ACC112 (cell line): ENCODE measurements around the gene LRRTM3.

Experiments
- H2AFZ ChIP-seq: fragments of 200-600 bp; sonication (generic); one replicate; pipeline ENCODE4 v1.6.0; 2017; ENCODE audit warnings: antibody characterized with exemption, low read length; ENCODE audit not compliant: unreplicated experiment
- H3K27ac ChIP-seq: fragments of 200-600 bp; sonication (generic); 2 replicates; pipeline ENCODE4 v1.5.1; 2014; ENCODE audit warnings: low read depth, mild to moderate bottlenecking, antibody characterized with exemption, low read length, moderate library complexity
- H3K27me3 ChIP-seq: fragments of 200-600 bp; sonication (generic); 2 replicates; pipeline ENCODE4 v1.6.1; 2014; ENCODE audit warnings: mild to moderate bottlenecking, antibody characterized with exemption, low read length, moderate library complexity, mixed read lengths; ENCODE audit not compliant: insufficient read depth
- H3K36me3 ChIP-seq: fragments of 200-600 bp; sonication (generic); 2 replicates; pipeline ENCODE4 v1.6.1; 2016; ENCODE audit warnings: mild to moderate bottlenecking, antibody characterized with exemption, low read length, moderate library complexity, mixed read lengths; ENCODE audit not compliant: insufficient read depth
- H3K4me1 ChIP-seq: fragments of 200-600 bp; sonication (generic); one replicate; pipeline ENCODE4 v1.6.1; 2016; ENCODE audit warnings: low read length, mixed read lengths; ENCODE audit not compliant: insufficient read depth, unreplicated experiment, control insufficient read depth
- H3K4me3 ChIP-seq: fragments of 200-600 bp; sonication (generic); 2 replicates; pipeline ENCODE4 v1.5.1; 2014; ENCODE audit warnings: mild to moderate bottlenecking, low read depth, low read length
- H3K79me2 ChIP-seq: fragments of 200-600 bp; sonication (generic); one replicate; pipeline ENCODE4 v1.6.0; 2016; ENCODE audit warnings: low read length; ENCODE audit not compliant: control insufficient read depth, unreplicated experiment, insufficient read depth

LRRTM3 gene

DNA sequence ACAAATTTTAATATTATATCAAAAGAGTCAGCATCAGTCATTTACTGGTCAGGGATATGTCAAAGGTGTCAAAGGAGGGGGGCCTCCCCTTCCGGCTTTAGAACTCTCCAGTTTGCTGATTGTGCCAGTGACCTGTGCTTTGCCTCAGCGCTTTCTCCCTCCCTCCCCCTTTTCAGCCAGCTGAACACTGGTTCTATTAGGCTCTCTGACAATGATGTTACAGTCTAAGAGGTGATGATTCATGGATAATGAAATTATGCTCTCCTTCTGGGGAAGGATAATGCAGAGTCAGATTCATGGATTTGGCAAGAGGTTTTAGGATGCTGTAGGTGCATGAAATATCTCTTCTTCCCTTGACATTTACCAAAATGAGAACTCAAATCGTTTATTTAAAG lies 6.1 kb downstream of the LRRTM3 start:
- Histone ChIP-seq H3K27ac (no peak overlapping the region), H2AFZ (no peak overlapping the region), H3K79me2 (no peaks in the 10 kb centered on the region), H3K36me3 (no peaks in the 10 kb centered on the region), H3K27me3 (peaks cover 35% of the 10 kb centered on the region), H3K4me1 (no peaks in the 10 kb centered on the region), H3K4me3 (no peak overlapping the region)

- no peak overlapping the region for H3K27ac ChIP-seq
- peaks cover 8% of the 10 kb centered on the region; the same call in 1 of the 2 replicates for H3K27me3 ChIP-seq
- H3K79me2 ChIP-seq: no peaks in the 10 kb centered on the region
- H3K4me3 ChIP-seq: no peak overlapping the region
- no peaks in the 10 kb centered on the region for H3K4me1 ChIP-seq
- H3K36me3 ChIP-seq: no peaks in the 10 kb centered on the region
- no peak overlapping the region for H2AFZ ChIP-seq
Measured at GRCh38 chr10:66934711-66935110, 8.9 kb downstream of the LRRTM3 start.

- H3K4me1 ChIP-seq: no peaks in the 10 kb centered on the region
- H2AFZ ChIP-seq: no peak overlapping the region
- no peaks in the 10 kb centered on the region for H3K79me2 ChIP-seq
- no peak overlapping the region for H3K4me3 ChIP-seq
- no peaks in the 10 kb centered on the region for H3K27me3 ChIP-seq
- H3K27ac ChIP-seq: no peak overlapping the region
- H3K36me3 ChIP-seq: no peaks in the 10 kb centered on the region
Measured at GRCh38 chr10:66940965-66941364, 15.1 kb downstream of the LRRTM3 start.

GRCh38 chr10:66941491-66941890 lies 15.7 kb downstream of the LRRTM3 start:
- Histone ChIP-seq H3K4me1 (no peaks in the 10 kb centered on the region), H3K27ac (no peak overlapping the region), H3K4me3 (no peak overlapping the region), H3K79me2 (no peaks in the 10 kb centered on the region), H3K36me3 (no peaks in the 10 kb centered on the region), H2AFZ (no peak overlapping the region), H3K27me3 (no peaks in the 10 kb centered on the region)

DNA sequence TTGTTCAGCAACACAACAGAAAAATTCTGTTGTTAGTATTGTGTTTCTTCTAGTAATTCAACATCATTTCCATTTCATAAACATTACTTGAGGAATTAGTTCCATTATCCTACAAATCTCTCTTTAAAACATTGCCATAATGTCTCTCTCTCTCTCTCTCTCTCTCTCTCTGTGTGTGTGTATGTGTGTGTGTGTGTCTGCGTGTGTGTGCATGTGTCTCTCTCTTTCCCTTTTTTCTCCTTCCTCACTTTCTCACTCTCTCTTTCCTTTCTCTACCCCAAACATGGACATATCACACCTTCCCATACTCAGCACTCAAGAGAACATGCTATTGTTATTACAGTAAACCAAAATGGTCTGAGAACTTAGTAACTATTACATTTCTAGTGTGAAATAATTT lies 16.6 kb downstream of the LRRTM3 start:
- Histone ChIP-seq H2AFZ (no peak overlapping the region), H3K36me3 (no peaks in the 10 kb centered on the region), H3K79me2 (no peaks in the 10 kb centered on the region), H3K4me3 (no peak overlapping the region), H3K27me3 (no peaks in the 10 kb centered on the region), H3K4me1 (no peaks in the 10 kb centered on the region), H3K27ac (no peak overlapping the region)

DNA sequence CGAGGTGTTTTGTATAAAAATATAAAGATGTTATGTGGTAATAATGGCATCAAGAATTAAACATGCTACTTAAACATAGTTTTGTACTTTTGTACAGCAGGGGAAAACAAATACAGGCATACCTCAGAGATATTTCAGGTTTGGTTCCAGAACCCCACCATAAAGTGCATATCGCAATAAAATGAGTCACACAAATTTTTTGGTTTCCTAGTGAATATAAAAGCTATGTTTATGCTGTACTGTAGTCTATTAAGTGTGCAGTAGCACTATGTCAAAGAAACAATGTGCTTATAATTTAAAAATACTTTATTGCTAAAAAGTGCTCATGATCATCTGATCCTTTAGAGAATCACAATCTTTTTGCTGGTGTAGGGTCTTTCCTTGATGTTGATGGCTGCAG lies 17.8 kb downstream of the LRRTM3 start:
- H3K4me3 ChIP-seq: no peak overlapping the region
- no peaks in the 10 kb centered on the region for H3K36me3 ChIP-seq
- no peaks in the 10 kb centered on the region for H3K27me3 ChIP-seq
- H3K4me1 ChIP-seq: no peaks in the 10 kb centered on the region
- no peak overlapping the region for H3K27ac ChIP-seq
- H2AFZ ChIP-seq: no peak overlapping the region
- H3K79me2 ChIP-seq: no peaks in the 10 kb centered on the region

DNA sequence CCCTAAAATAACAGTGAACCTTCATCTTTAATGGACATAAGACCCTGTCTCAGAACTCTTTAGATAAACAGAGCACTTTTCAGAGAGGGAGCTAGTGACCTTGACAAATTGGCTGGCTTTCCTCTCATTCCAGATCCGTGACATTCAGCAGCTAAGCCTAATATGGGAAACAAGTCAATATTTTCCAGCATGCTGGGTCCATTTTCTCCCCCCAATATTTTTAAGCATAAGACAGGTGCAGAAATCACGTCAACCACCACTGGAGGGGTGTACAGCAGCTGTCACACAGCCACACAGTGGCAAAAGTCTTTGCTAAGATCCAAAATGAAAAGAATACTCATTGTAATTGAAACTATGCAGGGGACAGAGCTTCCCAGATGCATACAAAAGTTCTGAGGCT lies 26.1 kb downstream of the LRRTM3 start:
- H2AFZ ChIP-seq: no peak overlapping the region
- H3K27ac ChIP-seq: no peak overlapping the region
- H3K27me3 ChIP-seq: no peaks in the 10 kb centered on the region
- no peak overlapping the region for H3K4me3 ChIP-seq
- H3K36me3 ChIP-seq: no peaks in the 10 kb centered on the region
- H3K4me1 ChIP-seq: no peaks in the 10 kb centered on the region
- no peaks in the 10 kb centered on the region for H3K79me2 ChIP-seq

DNA sequence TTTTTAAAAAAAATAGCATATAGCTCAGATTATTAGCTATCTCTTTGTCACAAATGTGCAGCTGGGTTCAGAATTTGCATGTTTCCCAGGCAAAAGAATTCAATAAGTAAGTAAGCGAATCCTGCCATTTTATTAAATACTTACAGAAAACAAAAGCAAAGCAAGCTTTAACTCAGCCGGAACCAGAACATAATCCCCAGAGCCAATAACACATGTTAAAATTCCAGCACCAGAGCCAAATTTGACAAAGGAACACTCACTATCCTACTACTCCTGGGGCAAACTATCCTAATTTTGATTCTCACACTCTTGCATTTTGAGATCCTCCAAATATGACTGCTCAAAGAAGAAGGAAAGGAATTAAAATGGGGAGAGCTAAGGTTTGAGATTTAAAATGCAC lies 32.6 kb downstream of the LRRTM3 start:
- H3K79me2 ChIP-seq: no peaks in the 10 kb centered on the region
- no peaks in the 10 kb centered on the region for H3K4me1 ChIP-seq
- no peak overlapping the region for H3K4me3 ChIP-seq
- no peaks in the 10 kb centered on the region for H3K36me3 ChIP-seq
- no peak overlapping the region for H3K27ac ChIP-seq
- no peak overlapping the region for H2AFZ ChIP-seq
- no peaks in the 10 kb centered on the region for H3K27me3 ChIP-seq

GRCh38 chr10:66964946-66965345 lies 39.1 kb downstream of the LRRTM3 start:
- no peaks in the 10 kb centered on the region for H3K4me1 ChIP-seq
- no peaks in the 10 kb centered on the region for H3K36me3 ChIP-seq
- H3K4me3 ChIP-seq: no peak overlapping the region
- H3K27me3 ChIP-seq: no peaks in the 10 kb centered on the region
- no peaks in the 10 kb centered on the region for H3K79me2 ChIP-seq
- no peak overlapping the region for H2AFZ ChIP-seq
- H3K27ac ChIP-seq: no peak overlapping the region

GRCh38 chr10:66980246-66980815 lies 54.5 kb downstream of the LRRTM3 start:
- no peaks in the 10 kb centered on the region for H3K27me3 ChIP-seq
- no peaks in the 10 kb centered on the region for H3K36me3 ChIP-seq
- H3K4me3 ChIP-seq: no peak overlapping the region
- H3K4me1 ChIP-seq: no peaks in the 10 kb centered on the region
- H3K27ac ChIP-seq: no peak overlapping the region
- no peak overlapping the region for H2AFZ ChIP-seq
- no peaks in the 10 kb centered on the region for H3K79me2 ChIP-seq

DNA sequence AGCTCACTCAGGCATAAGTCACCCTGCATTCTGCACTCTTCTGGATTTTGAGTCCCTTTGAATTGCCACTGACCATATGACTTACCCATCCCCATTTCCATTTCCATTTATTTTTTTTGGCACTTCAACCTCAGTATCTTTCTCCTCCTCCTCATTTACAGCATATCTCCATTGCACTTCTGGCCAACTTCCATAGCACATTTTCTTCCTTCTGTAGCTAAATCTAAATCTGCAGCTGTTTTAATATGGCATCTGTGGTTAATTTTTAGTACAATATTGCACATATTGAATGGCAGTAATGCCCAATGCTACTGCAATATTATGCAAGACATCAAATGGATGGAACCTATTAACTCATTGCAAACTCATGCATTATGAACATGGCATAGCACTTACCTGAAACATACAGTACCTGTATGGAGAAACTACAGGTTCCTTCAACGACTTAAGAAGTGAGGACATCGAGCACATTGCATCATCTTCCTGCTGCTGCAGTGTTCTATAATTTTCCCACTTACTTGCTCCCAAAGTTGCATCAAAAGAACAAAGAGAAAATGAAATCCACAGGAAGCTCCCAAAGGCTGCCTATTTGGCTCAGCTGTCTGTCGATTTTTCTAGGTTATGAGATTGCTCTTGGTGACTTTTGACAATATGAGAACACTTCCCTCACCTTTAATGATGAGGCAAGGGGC lies 55.7 kb downstream of the LRRTM3 start:
- Histone ChIP-seq H2AFZ (no peak overlapping the region), H3K4me1 (no peaks in the 10 kb centered on the region), H3K36me3 (no peaks in the 10 kb centered on the region), H3K79me2 (no peaks in the 10 kb centered on the region), H3K27me3 (no peaks in the 10 kb centered on the region), H3K4me3 (no peak overlapping the region), H3K27ac (no peak overlapping the region)
